Esophagus squamous epithelium (tissue), 4 donors: Measurements from ENCODE around the gene POLR3GL.

ENCODE experiments used
- CTCF ChIP-seq, 6 experiments: fragments of 450-650 bp in 4 of 6; fragments of 200-600 bp in 2 of 6; sonication (generic) in 2 of 6; IDR thresholded peaks; one replicate each; pipeline ENCODE4 v1.5.1; 2016 to 2019; ENCODE audit warnings: antibody characterized with exemption in 6 of 6, mild to moderate bottlenecking in 4 of 6, moderate library complexity in 4 of 6
- POLR2A ChIP-seq, 4 donors: fragments of 450-650 bp; IDR thresholded peaks; one replicate each; pipeline ENCODE4 v1.6.1; 2017; ENCODE audit warnings: antibody characterized with exemption in 4 of 4, mild to moderate bottlenecking in 4 of 4, moderate library complexity in 3 of 4

GRCh38 chr1:145995148-145995881, 30.8 kb downstream of the POLR3GL start:
- TF ChIP-seq CTCF (IDR thresholded peaks at IDR 0.05): peak in 1 of 6 experiments; percentile 9
- no peak for TF ChIP-seq POLR2A (IDR thresholded peaks at IDR 0.05)
